ENCODE measurements around the gene FAM177A1. TPM values are rescaled to one million over a fixed set of nuclear protein-coding genes. Genes with fewer than 3 reads are reported as not detected.
A peak's percentile ranks its signal among the peaks of the same experiment; 100 is the strongest.

FAM177A1 gene
- total and polyA plus RNA-seq, 7 donors, result 26.3 to 171 (median 61.5) TPM

DNA sequence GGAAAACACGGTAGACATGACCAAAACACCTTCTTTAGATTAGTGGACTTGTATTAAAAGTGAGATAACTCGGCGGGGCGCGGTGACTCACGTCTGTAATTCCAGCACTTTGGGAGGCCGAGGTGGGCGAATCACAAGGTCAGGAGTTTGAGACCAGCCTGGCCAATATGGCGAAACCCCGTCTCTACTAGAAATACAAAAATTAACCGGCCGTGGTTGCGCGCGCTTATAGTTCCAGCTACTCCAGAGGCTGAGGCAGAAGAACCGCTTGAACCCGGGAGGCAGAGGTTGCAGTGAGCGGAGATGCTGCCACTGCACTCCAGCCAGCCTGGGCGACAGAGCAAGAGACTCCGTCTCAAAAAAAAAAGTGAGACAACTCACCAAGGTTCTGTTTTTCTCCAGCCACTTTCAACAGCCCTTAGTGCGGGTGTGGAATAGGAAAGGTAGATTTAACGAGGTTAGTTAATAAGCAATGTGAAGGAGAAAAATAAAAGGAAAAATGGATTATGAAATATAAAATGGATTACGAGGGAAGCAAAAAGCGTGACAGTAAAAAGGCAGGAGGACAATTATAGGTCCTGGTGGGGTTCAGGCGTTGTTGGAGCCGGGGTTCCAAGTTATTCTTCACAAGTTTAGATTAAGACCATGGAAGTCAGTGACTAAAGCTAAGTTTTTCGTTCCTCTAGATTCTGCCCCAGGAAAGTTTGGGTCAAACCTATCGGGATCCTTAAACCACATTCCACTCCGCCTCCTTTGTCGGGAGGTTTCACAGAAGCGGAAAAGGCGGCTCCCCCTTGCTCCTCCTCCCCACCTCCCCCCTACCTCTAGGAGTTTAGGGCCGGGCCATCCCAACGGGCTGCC, 75.2 kb downstream of the FAM177A1 start:
- TF ChIP-seq, protein P1, sequence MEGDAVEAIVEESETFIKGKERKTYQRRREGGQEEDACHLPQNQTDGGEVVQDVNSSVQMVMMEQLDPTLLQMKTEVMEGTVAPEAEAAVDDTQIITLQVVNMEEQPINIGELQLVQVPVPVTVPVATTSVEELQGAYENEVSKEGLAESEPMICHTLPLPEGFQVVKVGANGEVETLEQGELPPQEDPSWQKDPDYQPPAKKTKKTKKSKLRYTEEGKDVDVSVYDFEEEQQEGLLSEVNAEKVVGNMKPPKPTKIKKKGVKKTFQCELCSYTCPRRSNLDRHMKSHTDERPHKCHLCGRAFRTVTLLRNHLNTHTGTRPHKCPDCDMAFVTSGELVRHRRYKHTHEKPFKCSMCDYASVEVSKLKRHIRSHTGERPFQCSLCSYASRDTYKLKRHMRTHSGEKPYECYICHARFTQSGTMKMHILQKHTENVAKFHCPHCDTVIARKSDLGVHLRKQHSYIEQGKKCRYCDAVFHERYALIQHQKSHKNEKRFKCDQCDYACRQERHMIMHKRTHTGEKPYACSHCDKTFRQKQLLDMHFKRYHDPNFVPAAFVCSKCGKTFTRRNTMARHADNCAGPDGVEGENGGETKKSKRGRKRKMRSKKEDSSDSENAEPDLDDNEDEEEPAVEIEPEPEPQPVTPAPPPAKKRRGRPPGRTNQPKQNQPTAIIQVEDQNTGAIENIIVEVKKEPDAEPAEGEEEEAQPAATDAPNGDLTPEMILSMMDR (IDR thresholded peaks at IDR 0.05), result no peak
- TF ChIP-seq POLR2A (IDR thresholded peaks at IDR 0.05) (no peak), POLR2AphosphoS5 (IDR thresholded peaks at IDR 0.05) (no peak), EP300 (IDR thresholded peaks at IDR 0.05) (no peak)
- intact Hi-C loops (cut with DNase I), result loop anchor here (5.0 to 10.0 kb wide), 6 partner anchors 74 to 406 kb away; partner anchors contain the start of genes CFL2, FAM177A1, PSMA6 and SRP54
- Histone ChIP-seq H3K27ac (peak overlapping the region; percentile 90 to 98 (median 94)), H3K9me3 (no peaks in the 10 kb centered on the region), H3K4me3 (peak overlapping the region; percentile 68 to 70 (median 69)), H3K27me3 (no peaks in the 10 kb centered on the region), H3K4me1 (peaks cover 0 to 41% (median 27%) of the 10 kb centered on the region in 4 donors), H3K36me3 (peaks cover 0 to 12% (median 0%) of the 10 kb centered on the region in 4 donors)
- 7 to 20% methylated on average over 34 of the region's 34 CpGs for WGBS, 2 donors
- DNase-seq, result no peak

- TF ChIP-seq EP300 (IDR thresholded peaks at IDR 0.05), result no peak
- peak; percentile 45 to 70 for TF ChIP-seq POLR2A (IDR thresholded peaks at IDR 0.05)
- TF ChIP-seq, protein P1 (IDR thresholded peaks at IDR 0.05), result no peak
- peak; percentile 75 to 86 (median 84) for TF ChIP-seq POLR2AphosphoS5 (IDR thresholded peaks at IDR 0.05)
- H3K9me3 ChIP-seq, result no peaks in the 10 kb centered on the region
- H3K4me3 ChIP-seq, result peak within 1 kb of the TSS; percentile 68 to 70 (median 69)
- peaks cover 0 to 6% (median 0%) of the 10 kb centered on the region in 4 donors for H3K36me3 ChIP-seq
- H3K4me1 ChIP-seq, result peaks cover 0 to 41% (median 26%) of the 10 kb centered on the region in 4 donors
- intact Hi-C loops (cut with DNase I), result loop anchor here (5.0 to 10.0 kb wide), 6 partner anchors 75 to 407 kb away; partner anchors contain the start of genes CFL2, FAM177A1, PSMA6 and SRP54
- peak; percentile 96 for DNase-seq
- peak within 1 kb of the TSS; percentile 90 to 98 (median 94) for H3K27ac ChIP-seq
- H3K27me3 ChIP-seq, result no peaks in the 10 kb centered on the region
- 0% methylated on average over 57 of the region's 57 CpGs for WGBS, 2 donors
Observed at GRCh38 chr14:35121887-35122695, 76.0 kb downstream of the FAM177A1 start, which contains the start of the genes PPP2R3C and PRORP. TSS of gene PPP2R3C (minus strand) at chr14:35121990. CDS start at chr14:35121959, 31 bp downstream. TSS of gene PRORP (plus strand) at chr14:35122552. CDS start at chr14:35123246, 694 bp downstream.

DNA sequence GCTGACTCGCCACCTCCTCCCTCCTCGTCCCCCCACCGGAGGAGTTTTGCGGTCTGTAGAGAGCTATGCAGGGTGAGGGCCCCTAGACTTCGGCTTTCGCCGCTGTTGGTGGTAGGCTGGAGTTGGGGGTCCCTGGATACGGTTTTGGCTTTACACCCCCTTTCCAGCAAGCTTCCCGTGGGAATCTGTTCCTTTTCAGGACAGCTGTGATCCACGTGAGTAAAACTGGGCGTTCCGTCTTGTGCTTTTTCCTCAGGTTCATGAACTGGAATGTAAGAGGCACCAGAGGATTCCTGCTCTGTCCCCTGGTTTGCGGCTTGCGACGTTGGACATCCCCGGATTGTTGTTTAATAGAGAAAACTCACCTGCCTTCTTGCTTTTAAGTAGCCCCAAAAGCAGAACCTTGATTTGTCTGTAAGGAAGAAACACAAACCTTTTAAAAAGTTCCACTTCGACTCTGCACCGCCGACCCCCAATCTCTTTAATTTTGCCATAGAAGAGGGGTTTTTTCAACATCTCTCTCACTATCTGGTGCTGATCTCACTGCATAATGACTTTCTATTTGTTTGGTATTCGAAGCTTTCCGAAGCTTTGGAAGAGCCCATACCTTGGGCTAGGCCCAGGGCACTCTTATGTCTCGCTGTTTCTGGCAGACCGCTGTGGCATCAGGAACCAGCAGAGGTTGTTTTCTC, 76.8 kb downstream of the FAM177A1 start:
- intact Hi-C loops (cut with DNase I), result loop anchor here (5.0 to 10.0 kb wide), 6 partner anchors 76 to 408 kb away; partner anchors contain the start of genes CFL2, FAM177A1, PSMA6 and SRP54
- Histone ChIP-seq H3K27me3 (no peaks in the 10 kb centered on the region), H3K4me3 (peak overlapping the region; percentile 68 to 70 (median 69)), H3K4me1 (peaks cover 0 to 41% (median 21%) of the 10 kb centered on the region in 4 donors), H3K9me3 (no peaks in the 10 kb centered on the region), H3K27ac (peak overlapping the region; percentile 90 to 98 (median 94)), H3K36me3 (peaks cover 0 to 12% (median 0%) of the 10 kb centered on the region in 4 donors)
- TF ChIP-seq POLR2A (IDR thresholded peaks at IDR 0.05) (no peak), EP300 (IDR thresholded peaks at IDR 0.05) (no peak), POLR2AphosphoS5 (IDR thresholded peaks at IDR 0.05) (no peak)
- TF ChIP-seq, protein P1 (IDR thresholded peaks at IDR 0.05), result no peak
- 1 to 6% methylated on average over 23 of the region's 23 CpGs for WGBS, 2 donors
- no peak for DNase-seq

- peak overlapping the region; percentile 90 to 98 (median 94) for H3K27ac ChIP-seq
Observed at GRCh38 chr14:35123388-35123703, 77.3 kb downstream of the FAM177A1 start.

More at GRCh38 chr14:35123388-35123703, 77.3 kb downstream of the FAM177A1 start:
- H3K36me3 ChIP-seq, result peaks cover 0 to 16% (median 0%) of the 10 kb centered on the region in 4 donors
- TF ChIP-seq EP300 (IDR thresholded peaks at IDR 0.05), result no peak
- TF ChIP-seq POLR2AphosphoS5 (IDR thresholded peaks at IDR 0.05), result no peak
- TF ChIP-seq, protein P1 (IDR thresholded peaks at IDR 0.05), result no peak
- TF ChIP-seq POLR2A (IDR thresholded peaks at IDR 0.05), result no peak
- intact Hi-C loops (cut with DNase I), result loop anchor here (5.0 to 10.0 kb wide), 6 partner anchors 76 to 409 kb away; partner anchors contain the start of genes CFL2, FAM177A1, PSMA6 and SRP54
- no peaks in the 10 kb centered on the region for H3K9me3 ChIP-seq
- DNase-seq, result no peak
- peak overlapping the region; percentile 68 to 70 (median 69) for H3K4me3 ChIP-seq
- WGBS, 2 donors, result 10 to 34% methylated on average over 3 of the region's 3 CpGs
- H3K27me3 ChIP-seq, result no peaks in the 10 kb centered on the region
- peaks cover 0 to 41% (median 19%) of the 10 kb centered on the region in 4 donors for H3K4me1 ChIP-seq

All from sigmoid colon (tissue), 7 donors.